ENCODE measurements around the gene CAPN3.
A peak's percentile ranks its signal among the peaks of the same experiment; 100 is the strongest.

CAPN3 gene

GRCh38 chr15:42447599-42447998, 88.3 kb downstream of the CAPN3 start:
- no peak for ATAC-seq
- H3K4me1 Mint-ChIP-seq: peaks cover 6% of the 10 kb centered on the region
- peaks cover 65% of the 10 kb centered on the region for H3K36me3 Mint-ChIP-seq
- no peaks in the 10 kb centered on the region for H3K27me3 Mint-ChIP-seq
- H3K4me3 Mint-ChIP-seq: no peak overlapping the region
- no peak overlapping the region for H3K27ac Mint-ChIP-seq
- H3K9me3 Mint-ChIP-seq: no peaks in the 10 kb centered on the region

DNA sequence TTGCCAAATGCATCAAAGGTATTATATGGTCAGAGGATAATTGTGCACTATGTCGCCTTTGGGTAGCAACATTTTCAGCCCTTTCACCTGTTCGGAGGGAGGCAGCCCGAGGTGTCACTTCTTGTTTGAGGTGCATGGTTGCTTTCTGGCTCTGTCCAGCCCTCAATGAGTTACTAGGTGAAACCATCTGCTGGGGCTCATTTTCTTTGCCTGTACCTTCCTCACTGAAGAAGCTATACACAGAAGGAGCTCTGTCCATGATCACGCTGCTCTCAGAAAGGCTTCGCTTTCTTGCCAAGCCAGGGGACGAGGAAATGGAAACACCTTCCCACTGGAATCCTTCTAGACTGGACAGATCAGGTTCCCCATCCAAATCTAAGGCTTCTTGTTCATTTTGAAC, 89.0 kb downstream of the CAPN3 start:
- no peak for ATAC-seq
- H3K27ac Mint-ChIP-seq: no peak overlapping the region
- H3K4me1 Mint-ChIP-seq: peaks cover 6% of the 10 kb centered on the region
- no peak overlapping the region for H3K4me3 Mint-ChIP-seq
- no peaks in the 10 kb centered on the region for H3K9me3 Mint-ChIP-seq
- H3K36me3 Mint-ChIP-seq: peaks cover 65% of the 10 kb centered on the region
- no peaks in the 10 kb centered on the region for H3K27me3 Mint-ChIP-seq

DNA sequence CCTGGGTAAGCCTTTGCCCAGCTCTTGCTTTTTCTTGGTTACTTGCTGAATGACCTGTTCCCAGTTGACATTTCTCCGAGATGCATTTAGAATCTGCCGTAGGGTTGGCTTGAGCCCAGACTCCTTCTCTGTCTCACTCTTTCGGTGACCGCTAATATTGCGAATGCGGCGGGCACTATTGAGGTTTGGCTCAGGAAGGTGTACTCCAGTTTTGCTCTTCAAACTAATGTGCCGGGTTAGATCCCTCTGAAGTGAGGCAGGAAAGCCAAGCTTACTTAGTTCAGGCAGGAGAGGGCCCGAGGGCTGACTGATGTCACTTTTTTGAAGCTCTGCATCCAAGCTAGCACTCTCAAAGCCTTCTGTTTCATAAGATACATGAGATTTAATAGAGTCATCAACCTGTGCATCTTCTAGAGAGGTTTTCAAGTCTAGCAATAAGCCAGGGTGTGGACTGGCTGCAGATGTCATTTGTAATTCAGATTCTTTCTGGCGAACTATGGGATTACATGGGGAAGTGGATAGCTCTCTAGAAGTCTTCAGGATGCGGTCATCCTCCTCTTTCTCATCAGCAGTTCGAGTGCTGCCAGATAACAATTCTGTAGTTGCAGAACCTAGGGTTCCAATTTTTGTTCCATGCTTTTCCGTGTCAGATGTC, 90.6 kb downstream of the CAPN3 start:
- Mint-ChIP-seq H3K27me3 (no peaks in the 10 kb centered on the region), H3K4me1 (peaks cover 6% of the 10 kb centered on the region), H3K36me3 (peaks cover 56% of the 10 kb centered on the region), H3K4me3 (no peak overlapping the region), H3K27ac (no peak overlapping the region), H3K9me3 (no peaks in the 10 kb centered on the region)
- no peak for ATAC-seq

- no peak overlapping the region for H3K4me3 Mint-ChIP-seq
- H3K27ac Mint-ChIP-seq: no peak overlapping the region
- ATAC-seq: no peak
- H3K27me3 Mint-ChIP-seq: no peaks in the 10 kb centered on the region
- H3K9me3 Mint-ChIP-seq: no peaks in the 10 kb centered on the region
- H3K4me1 Mint-ChIP-seq: peaks cover 6% of the 10 kb centered on the region
- H3K36me3 Mint-ChIP-seq: peaks cover 51% of the 10 kb centered on the region
Observed at GRCh38 chr15:42450425-42450790, 91.1 kb downstream of the CAPN3 start.

DNA sequence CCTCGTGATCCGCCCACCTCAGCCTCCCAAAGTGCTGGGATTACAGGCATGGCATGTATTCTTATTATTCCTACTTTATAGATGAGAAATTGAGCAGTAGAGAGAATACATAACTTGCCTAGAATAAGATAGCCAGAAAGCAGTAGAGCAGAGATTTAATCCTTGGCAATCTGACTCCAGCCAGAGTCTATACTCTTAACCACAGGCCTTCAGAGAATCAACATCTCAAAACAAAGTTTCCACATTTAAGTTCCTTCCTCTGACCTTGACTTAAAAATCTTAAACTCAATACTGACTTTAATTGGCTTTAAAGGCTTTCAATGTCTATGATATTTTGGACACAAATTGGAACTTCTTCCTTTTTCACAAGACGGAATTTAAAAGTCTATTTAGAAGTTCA, 94.5 kb downstream of the CAPN3 start:
- ATAC-seq: no peak
- H3K36me3 Mint-ChIP-seq: peaks cover 38% of the 10 kb centered on the region
- no peak overlapping the region for H3K4me3 Mint-ChIP-seq
- peaks cover 24% of the 10 kb centered on the region for H3K4me1 Mint-ChIP-seq
- no peaks in the 10 kb centered on the region for H3K27me3 Mint-ChIP-seq
- no peaks in the 10 kb centered on the region for H3K9me3 Mint-ChIP-seq
- no peak overlapping the region for H3K27ac Mint-ChIP-seq

- H3K4me3 Mint-ChIP-seq: no peak overlapping the region
- peaks cover 18% of the 10 kb centered on the region for H3K4me1 Mint-ChIP-seq
- H3K36me3 Mint-ChIP-seq: peaks cover 17% of the 10 kb centered on the region
- H3K27ac Mint-ChIP-seq: peak overlapping the region; percentile 30
- no peaks in the 10 kb centered on the region for H3K27me3 Mint-ChIP-seq
- no peaks in the 10 kb centered on the region for H3K9me3 Mint-ChIP-seq
- no peak for ATAC-seq
Observed at GRCh38 chr15:42456531-42456930, 97.2 kb downstream of the CAPN3 start.

DNA sequence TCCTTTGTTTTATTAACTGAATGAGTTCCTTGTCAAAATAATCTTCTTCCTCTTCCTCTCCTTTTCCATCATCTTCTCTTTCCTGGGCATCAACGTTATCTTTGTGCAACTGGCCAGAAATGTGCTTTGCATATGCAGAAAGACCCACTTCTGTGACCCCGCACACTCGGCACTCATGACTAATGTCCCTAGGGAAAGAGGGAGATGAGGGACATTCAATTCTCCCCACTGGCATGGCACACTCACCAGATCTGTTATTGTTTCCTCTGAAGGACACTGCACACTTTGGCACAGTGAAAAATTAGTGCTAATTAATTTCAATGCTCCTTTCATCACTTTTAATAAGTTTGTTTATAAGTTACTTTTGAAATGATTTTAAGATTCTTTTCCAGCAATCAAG, 97.7 kb downstream of the CAPN3 start:
- no peak overlapping the region for H3K4me3 Mint-ChIP-seq
- peak overlapping the region; percentile 79 for H3K27ac Mint-ChIP-seq
- no peak for ATAC-seq
- H3K36me3 Mint-ChIP-seq: peaks cover 12% of the 10 kb centered on the region
- peaks cover 18% of the 10 kb centered on the region for H3K4me1 Mint-ChIP-seq
- H3K9me3 Mint-ChIP-seq: no peaks in the 10 kb centered on the region
- H3K27me3 Mint-ChIP-seq: no peaks in the 10 kb centered on the region

GRCh38 chr15:42457445-42458442, 98.4 kb downstream of the CAPN3 start:
- H3K27ac Mint-ChIP-seq: peak overlapping the region; percentile 79
- ATAC-seq: peak; percentile 77
- H3K4me3 Mint-ChIP-seq: peak overlapping the region; percentile 12
- H3K9me3 Mint-ChIP-seq: no peaks in the 10 kb centered on the region
- no peaks in the 10 kb centered on the region for H3K27me3 Mint-ChIP-seq
- H3K4me1 Mint-ChIP-seq: peaks cover 18% of the 10 kb centered on the region
- peaks cover 12% of the 10 kb centered on the region for H3K36me3 Mint-ChIP-seq

GRCh38 chr15:42461261-42461660, 102.0 kb downstream of the CAPN3 start:
- Mint-ChIP-seq H3K4me3 (no peak overlapping the region), H3K4me1 (peaks cover 18% of the 10 kb centered on the region), H3K9me3 (no peaks in the 10 kb centered on the region), H3K27me3 (no peaks in the 10 kb centered on the region), H3K36me3 (peaks cover 28% of the 10 kb centered on the region), H3K27ac (no peak overlapping the region)
- ATAC-seq: no peak

Measured in stimulated activated memory B cell treated with anti-CD40 and anti-IgM and Interleukin-4, amounts not matched to agents 10 μg/mL and 1 μg/mL and 100 μg/mL, for 72 hours (primary cell).